Measurements from ENCODE around the gene DNAJC3. TPM values are rescaled to one million over a fixed set of nuclear protein-coding genes. Genes with fewer than 3 reads are reported as not detected.

DNAJC3 gene
- total and polyA plus RNA-seq, 4 donors: 32.0 to 121 (median 37.1) TPM

- Histone ChIP-seq H3K9me3 (ENCODE audit: control insufficient read depth in 4 of 4, low read length in 3 of 4) (no peaks in the 10 kb centered on the region), H3K4me1 (ENCODE audit: control insufficient read depth in 4 of 4, insufficient read depth in 4 of 4, low read length in 3 of 4) (no peaks in the 10 kb centered on the region), H3K4me3 (ENCODE audit: low read depth in 1 of 3, low read length in 3 of 3) (no peak overlapping the region), H3K36me3 (ENCODE audit: control insufficient read depth in 4 of 4, insufficient read depth in 3 of 4, low read depth in 1 of 4, low read length in 3 of 4) (no peaks in the 10 kb centered on the region), H3K27ac (ENCODE audit: low read depth in 1 of 2, low read length in 2 of 2) (no peak overlapping the region), H3K27me3 (ENCODE audit: control insufficient read depth in 4 of 4, insufficient read depth in 4 of 4, low read length in 3 of 4) (no peaks in the 10 kb centered on the region), H3K9ac (ENCODE audit: low read depth in 1 of 2, low read length in 2 of 2) (no peak overlapping the region)
- DNase-seq (ENCODE audit: low spot score): no peak
- TF ChIP-seq GABPA (IDR thresholded peaks at IDR 0.05 in 1 of 2, conservative IDR thresholded peaks at IDR 0.05 in 1 of 2) (no peak), CTCF (IDR thresholded peaks at IDR 0.05; ENCODE audit: low read depth, low read length, missing input control) (no peak)
- 85% methylated on average over 1 of the region's 1 CpG for WGBS
These were observed 24.6 kb upstream of the DNAJC3 start for GRCh38 chr13:95652244-95652764.

- H3K4me1 ChIP-seq (ENCODE audit: control insufficient read depth in 4 of 4, insufficient read depth in 4 of 4, low read length in 3 of 4): no peaks in the 10 kb centered on the region
- no peaks in the 10 kb centered on the region for H3K9me3 ChIP-seq (ENCODE audit: control insufficient read depth in 4 of 4, low read length in 3 of 4)
- H3K4me3 ChIP-seq (ENCODE audit: low read depth in 1 of 3, low read length in 3 of 3): no peak overlapping the region
- no peak overlapping the region for H3K9ac ChIP-seq (ENCODE audit: low read depth in 1 of 2, low read length in 2 of 2)
- H3K36me3 ChIP-seq (ENCODE audit: control insufficient read depth in 4 of 4, insufficient read depth in 3 of 4, low read depth in 1 of 4, low read length in 3 of 4): no peaks in the 10 kb centered on the region
- no peak overlapping the region for H3K27ac ChIP-seq (ENCODE audit: low read depth in 1 of 2, low read length in 2 of 2)
- TF ChIP-seq MAX (IDR thresholded peaks at IDR 0.05): no peak
- TF ChIP-seq ATF3 (IDR thresholded peaks at IDR 0.05): no peak
- TF ChIP-seq JUND (IDR thresholded peaks at IDR 0.05): no peak
- no peak for TF ChIP-seq HNF4A (conservative IDR thresholded peaks at IDR 0.05)
- TF ChIP-seq RAD21 (IDR thresholded peaks at IDR 0.05): no peak
- no peak for TF ChIP-seq GABPA (IDR thresholded peaks at IDR 0.05 in 1 of 2, conservative IDR thresholded peaks at IDR 0.05 in 1 of 2)
- TF ChIP-seq NR2F2 (IDR thresholded peaks at IDR 0.05): no peak
- TF ChIP-seq HNF4G (IDR thresholded peaks at IDR 0.05): no peak
- TF ChIP-seq EGR1 (IDR thresholded peaks at IDR 0.05; ENCODE audit: low read depth in 2 of 2): no peak
- no peak for TF ChIP-seq FOXA2 (IDR thresholded peaks at IDR 0.05)
- no peak for TF ChIP-seq TAF1 (conservative IDR thresholded peaks at IDR 0.05)
- TF ChIP-seq SP1 (IDR thresholded peaks at IDR 0.05): no peak
- TF ChIP-seq REST (IDR thresholded peaks at IDR 0.05): no peak
- no peak for TF ChIP-seq RXRA (IDR thresholded peaks at IDR 0.05)
- no peak for TF ChIP-seq YY1 (IDR thresholded peaks at IDR 0.05)
- no peak for TF ChIP-seq CTCF (IDR thresholded peaks at IDR 0.05; ENCODE audit: low read depth, low read length, missing input control)
- TF ChIP-seq ZBTB33 (IDR thresholded peaks at IDR 0.05): no peak
- no peak for TF ChIP-seq FOXA1 (IDR thresholded peaks at IDR 0.05)
- H3K27me3 ChIP-seq (ENCODE audit: control insufficient read depth in 4 of 4, insufficient read depth in 4 of 4, low read length in 3 of 4): no peaks in the 10 kb centered on the region
- 61% methylated on average over 3 of the region's 3 CpGs for WGBS
- no peak for DNase-seq (ENCODE audit: low spot score)
These were observed 24.1 kb upstream of the DNAJC3 start for GRCh38 chr13:95652821-95653220.

Measured in liver (tissue), 9 donors.